ENCODE data around the gene SEC24C.

SEC24C gene

DNA sequence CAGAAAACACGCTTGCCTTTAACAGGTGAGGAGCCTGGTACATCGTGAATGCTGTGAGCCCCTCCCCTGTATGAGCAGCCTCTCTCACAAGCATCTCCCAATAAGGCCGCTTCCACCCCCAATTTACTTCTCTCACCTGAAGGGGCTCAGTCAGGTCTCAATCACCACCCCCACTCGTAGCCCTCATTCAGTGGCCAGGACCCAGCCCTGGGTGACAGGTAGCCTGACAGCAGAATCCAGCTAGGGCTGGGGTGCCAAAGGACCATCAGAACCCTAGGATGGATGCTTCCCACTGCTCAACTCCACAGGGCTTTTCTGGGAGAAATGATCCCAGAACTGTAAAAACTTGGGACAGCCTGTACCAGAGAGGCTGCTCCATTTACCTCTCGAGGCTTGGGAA is 73.7 kb downstream of the SEC24C start:
- Histone ChIP-seq H3K4me1 (no peaks in the 10 kb centered on the region), H3K9me3 (no peaks in the 10 kb centered on the region), H3K36me3 (0 out of 2 replicates have a peak, but pooled peaks cover 5% of the 10 kb centered on the region), H3K4me3 (ENCODE audit: low read depth, low read length) (no peak overlapping the region), H3K27me3 (no peaks in the 10 kb centered on the region)
- TF ChIP-seq, protein P1, sequence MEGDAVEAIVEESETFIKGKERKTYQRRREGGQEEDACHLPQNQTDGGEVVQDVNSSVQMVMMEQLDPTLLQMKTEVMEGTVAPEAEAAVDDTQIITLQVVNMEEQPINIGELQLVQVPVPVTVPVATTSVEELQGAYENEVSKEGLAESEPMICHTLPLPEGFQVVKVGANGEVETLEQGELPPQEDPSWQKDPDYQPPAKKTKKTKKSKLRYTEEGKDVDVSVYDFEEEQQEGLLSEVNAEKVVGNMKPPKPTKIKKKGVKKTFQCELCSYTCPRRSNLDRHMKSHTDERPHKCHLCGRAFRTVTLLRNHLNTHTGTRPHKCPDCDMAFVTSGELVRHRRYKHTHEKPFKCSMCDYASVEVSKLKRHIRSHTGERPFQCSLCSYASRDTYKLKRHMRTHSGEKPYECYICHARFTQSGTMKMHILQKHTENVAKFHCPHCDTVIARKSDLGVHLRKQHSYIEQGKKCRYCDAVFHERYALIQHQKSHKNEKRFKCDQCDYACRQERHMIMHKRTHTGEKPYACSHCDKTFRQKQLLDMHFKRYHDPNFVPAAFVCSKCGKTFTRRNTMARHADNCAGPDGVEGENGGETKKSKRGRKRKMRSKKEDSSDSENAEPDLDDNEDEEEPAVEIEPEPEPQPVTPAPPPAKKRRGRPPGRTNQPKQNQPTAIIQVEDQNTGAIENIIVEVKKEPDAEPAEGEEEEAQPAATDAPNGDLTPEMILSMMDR (IDR thresholded peaks at IDR 0.05; ENCODE audit: low read depth, low read length) = no peak
- DNase-seq = no peak

DNA sequence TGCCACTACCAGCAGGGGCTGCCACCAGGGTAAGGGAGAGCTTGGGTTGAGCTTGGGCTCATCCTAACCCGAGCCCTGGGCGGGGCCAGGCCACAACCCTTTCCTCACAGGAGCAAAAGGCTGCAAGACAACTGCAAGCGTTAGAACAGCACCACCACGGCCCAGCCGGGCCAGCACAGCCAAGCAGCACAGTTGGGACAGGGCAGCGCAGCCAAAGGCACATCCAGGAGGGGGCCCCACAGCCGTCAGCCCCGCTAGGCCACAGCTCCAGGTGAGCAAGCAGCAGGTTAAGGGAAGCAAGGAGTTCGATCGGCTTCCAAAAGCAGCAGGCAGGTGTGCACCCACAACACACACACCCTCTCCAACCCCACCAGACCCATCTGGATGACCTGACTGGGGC is 74.2 kb downstream of the SEC24C start:
- Histone ChIP-seq H3K4me3 (ENCODE audit: low read depth, low read length) (no peak overlapping the region), H3K36me3 (0 out of 2 replicates have a peak, but pooled peaks cover 5% of the 10 kb centered on the region), H3K4me1 (no peaks in the 10 kb centered on the region), H3K27me3 (no peaks in the 10 kb centered on the region), H3K9me3 (no peaks in the 10 kb centered on the region)
- TF ChIP-seq, protein P1 (IDR thresholded peaks at IDR 0.05; ENCODE audit: low read depth, low read length) = no peak
- DNase-seq = no peak

DNA sequence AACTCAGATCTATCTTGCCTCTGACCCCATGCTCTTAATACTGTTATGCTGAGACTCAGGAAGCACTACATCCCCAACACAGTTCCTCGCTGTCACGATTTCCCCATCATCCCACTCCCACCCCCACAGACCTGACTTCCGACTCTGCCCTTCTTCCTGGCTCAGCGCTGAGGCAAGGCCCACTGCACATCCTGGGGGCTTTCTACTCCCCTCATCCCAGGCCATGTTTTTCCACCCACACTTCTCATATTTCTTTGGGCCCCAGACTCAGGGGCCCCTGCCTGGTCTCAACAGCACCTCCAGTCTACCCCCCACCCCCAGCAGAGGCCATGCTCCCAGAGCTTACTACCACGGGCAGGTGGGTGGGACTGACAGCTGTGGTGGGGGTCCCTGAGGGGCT is 74.9 kb downstream of the SEC24C start:
- H3K4me3 ChIP-seq (ENCODE audit: low read depth, low read length) = no peak overlapping the region
- DNase-seq = no peak
- H3K27me3 ChIP-seq = no peaks in the 10 kb centered on the region
- H3K4me1 ChIP-seq = no peaks in the 10 kb centered on the region
- TF ChIP-seq, protein P1 (IDR thresholded peaks at IDR 0.05; ENCODE audit: low read depth, low read length) = no peak
- H3K9me3 ChIP-seq = no peaks in the 10 kb centered on the region
- H3K36me3 ChIP-seq = 0 out of 2 replicates have a peak, but pooled peaks cover 5% of the 10 kb centered on the region

DNA sequence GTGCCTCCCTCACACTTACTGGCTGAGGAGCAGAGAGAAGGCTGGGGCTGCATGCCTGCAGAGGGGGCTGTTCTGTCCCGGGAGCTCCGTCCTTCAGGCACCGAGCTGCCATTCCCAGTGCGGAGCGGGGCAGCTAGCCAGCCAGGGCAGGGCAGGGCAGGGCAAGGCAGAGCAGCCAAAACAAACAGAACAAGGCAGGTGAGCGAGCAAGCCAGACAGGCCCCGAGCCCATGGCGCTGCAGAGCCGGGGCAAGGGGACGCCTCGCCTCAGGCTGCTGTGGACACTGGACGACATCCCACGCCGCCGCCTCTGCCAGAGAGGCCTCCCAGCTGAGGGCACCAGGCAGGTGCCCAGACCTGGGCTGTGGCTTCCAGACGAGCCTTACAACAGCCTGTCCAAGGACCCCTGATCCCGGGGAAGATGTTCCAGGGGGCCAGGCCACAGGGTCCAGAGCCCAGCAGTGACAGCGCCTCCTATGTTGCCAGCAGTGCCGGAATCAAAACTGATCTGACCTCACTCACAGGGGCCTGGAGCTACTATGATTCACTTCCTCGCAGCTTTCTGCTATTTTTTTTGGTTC is 75.4 kb downstream of the SEC24C start:
- DNase-seq = no peak
- Histone ChIP-seq H3K36me3 (0 out of 2 replicates have a peak, but pooled peaks cover 5% of the 10 kb centered on the region), H3K4me3 (ENCODE audit: low read depth, low read length) (no peak overlapping the region), H3K27me3 (no peaks in the 10 kb centered on the region), H3K4me1 (no peaks in the 10 kb centered on the region), H3K9me3 (no peaks in the 10 kb centered on the region)
- TF ChIP-seq, protein P1 (IDR thresholded peaks at IDR 0.05; ENCODE audit: low read depth, low read length) = no peak

All from BE2C (cell line).